ENCODE results near the gene ZC3H12D. TPM values are rescaled to one million over a fixed set of nuclear protein-coding genes. Genes with fewer than 3 reads are reported as not detected.

ZC3H12D gene
- total and polyA plus RNA-seq, 2 donors: 2.3 to 5.8 TPM

DNA sequence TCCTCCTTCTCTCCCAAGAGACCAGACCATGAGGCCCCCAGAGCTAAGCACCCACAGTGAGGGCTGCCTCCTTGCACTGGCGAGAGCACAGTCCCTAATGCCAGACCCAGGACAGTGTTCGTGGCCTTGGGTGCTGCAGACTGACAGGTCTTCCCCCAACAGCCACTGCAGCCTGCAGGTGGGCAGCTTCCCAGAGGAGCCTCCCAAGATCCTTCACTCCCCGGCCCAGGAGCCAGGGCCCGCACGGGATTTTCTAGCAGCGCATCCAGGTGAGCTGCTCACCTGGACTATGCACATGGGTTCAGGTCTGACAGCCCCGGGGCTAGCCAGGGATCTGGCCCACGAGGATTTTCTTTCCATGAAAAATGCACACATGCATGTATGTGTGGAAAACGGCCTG is 43.1 kb downstream of the ZC3H12D start:
- Histone ChIP-seq H3K27me3 (ENCODE audit: control insufficient read depth in 2 of 2, insufficient read depth in 1 of 2, low read length in 1 of 2) (no peaks in the 10 kb centered on the region), H3K27ac (ENCODE audit: low read depth in 1 of 2, low read length in 1 of 2) (no peak overlapping the region), H3K9me3 (ENCODE audit: control insufficient read depth in 2 of 2, insufficient read depth in 1 of 2, low read length in 1 of 2) (peaks cover 0 to 2% of the 10 kb centered on the region in 2 donors), H3K4me1 (ENCODE audit: control insufficient read depth in 2 of 2, insufficient read depth in 2 of 2, low read length in 2 of 2) (peaks cover 0 to 8% of the 10 kb centered on the region in 2 donors), H3K36me3 (ENCODE audit: control insufficient read depth in 2 of 2, insufficient read depth in 2 of 2, low read length in 1 of 2) (no peaks in the 10 kb centered on the region), H3K4me3 (ENCODE audit: low read length in 2 of 2) (no peak overlapping the region)
- DNase-seq (ENCODE audit: low read depth in 6 of 9, low spot score in 9 of 9): no peak
- 97% methylated on average over 9 of the region's 9 CpGs for WGBS

DNA sequence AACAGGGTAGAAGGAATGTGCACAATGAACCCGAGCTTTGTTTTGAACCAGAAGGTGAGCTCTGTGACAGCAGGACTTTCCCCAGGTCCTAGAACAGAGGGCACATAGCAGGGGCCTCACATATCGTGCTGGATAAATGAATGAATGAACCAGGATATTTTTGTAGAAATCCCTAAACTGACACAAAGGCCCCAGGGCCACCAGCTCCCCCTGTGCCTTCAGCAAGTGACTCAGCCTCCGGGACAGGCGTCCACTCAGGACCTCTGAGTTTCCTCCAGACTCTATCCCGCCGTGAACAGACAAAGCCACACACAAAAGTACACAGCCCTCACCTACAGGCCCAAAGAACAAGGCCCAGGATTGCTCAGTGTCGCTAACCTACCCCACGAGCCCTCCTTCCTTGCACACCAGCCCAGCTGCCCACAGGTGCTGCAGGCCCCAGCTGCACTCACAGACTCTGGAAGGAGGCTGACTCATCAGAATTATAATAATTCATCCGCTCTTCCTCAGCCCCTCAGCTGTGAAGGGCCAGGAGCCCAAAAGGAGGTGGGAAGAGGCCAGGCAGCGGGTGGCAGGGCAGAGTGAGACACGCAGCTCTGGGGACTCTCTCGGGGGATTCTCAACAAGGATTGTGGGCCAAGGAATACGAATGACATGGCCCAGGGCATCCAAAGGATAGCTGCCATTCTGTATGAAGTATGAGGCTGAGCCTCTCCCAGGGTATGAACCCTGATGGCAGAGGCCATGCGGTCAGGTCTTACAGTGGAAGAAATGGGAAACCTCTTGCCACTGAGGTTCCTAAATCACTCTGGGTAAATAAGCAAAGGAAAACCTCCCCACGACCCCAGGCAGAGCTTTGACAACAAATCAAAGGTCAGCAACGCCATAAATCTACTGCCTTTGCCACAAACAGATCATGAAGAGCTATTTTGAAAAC is 43.8 kb downstream of the ZC3H12D start:
- DNase-seq (ENCODE audit: low read depth in 6 of 9, low spot score in 9 of 9): peak in 1 of 9 donors; percentile 38
- no peak overlapping the region for H3K4me3 ChIP-seq (ENCODE audit: low read length in 2 of 2)
- whole genome bisulfite sequencing: 78% methylated on average over 16 of the region's 16 CpGs
- H3K9me3 ChIP-seq (ENCODE audit: control insufficient read depth in 2 of 2, insufficient read depth in 1 of 2, low read length in 1 of 2): peaks cover 0 to 2% of the 10 kb centered on the region in 2 donors
- no peak overlapping the region for H3K27ac ChIP-seq (ENCODE audit: low read depth in 1 of 2, low read length in 1 of 2)
- H3K4me1 ChIP-seq (ENCODE audit: control insufficient read depth in 2 of 2, insufficient read depth in 2 of 2, low read length in 2 of 2): peaks cover 0 to 8% of the 10 kb centered on the region in 2 donors
- no peaks in the 10 kb centered on the region for H3K36me3 ChIP-seq (ENCODE audit: control insufficient read depth in 2 of 2, insufficient read depth in 2 of 2, low read length in 1 of 2)
- no peaks in the 10 kb centered on the region for H3K27me3 ChIP-seq (ENCODE audit: control insufficient read depth in 2 of 2, insufficient read depth in 1 of 2, low read length in 1 of 2)

DNA sequence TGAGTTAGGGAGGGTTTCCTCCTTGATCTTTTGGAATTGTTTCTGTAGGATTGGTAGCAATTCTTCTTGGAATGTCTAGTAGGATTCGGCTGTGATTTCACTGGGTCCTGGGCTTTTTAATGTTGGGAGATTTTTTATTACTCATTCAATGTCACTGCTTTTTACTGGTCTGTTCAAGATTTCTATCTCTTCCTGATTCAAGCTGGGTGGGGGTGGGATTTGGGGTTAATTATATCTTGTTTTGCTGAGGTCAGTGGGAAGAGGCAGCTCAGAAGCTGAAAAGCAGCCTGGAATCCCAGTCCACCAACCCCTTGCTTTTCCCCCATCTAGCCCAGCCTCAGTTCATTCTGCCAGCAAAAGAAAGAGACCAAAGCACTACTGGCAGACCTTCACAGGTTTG is 45.2 kb downstream of the ZC3H12D start:
- Histone ChIP-seq H3K9me3 (ENCODE audit: control insufficient read depth in 2 of 2, insufficient read depth in 1 of 2, low read length in 1 of 2) (peaks cover 0 to 2% of the 10 kb centered on the region in 2 donors), H3K4me3 (ENCODE audit: low read length in 2 of 2) (no peak overlapping the region), H3K27ac (ENCODE audit: low read depth in 1 of 2, low read length in 1 of 2) (no peak overlapping the region), H3K36me3 (ENCODE audit: control insufficient read depth in 2 of 2, insufficient read depth in 2 of 2, low read length in 1 of 2) (no peaks in the 10 kb centered on the region), H3K27me3 (ENCODE audit: control insufficient read depth in 2 of 2, insufficient read depth in 1 of 2, low read length in 1 of 2) (no peaks in the 10 kb centered on the region), H3K4me1 (ENCODE audit: control insufficient read depth in 2 of 2, insufficient read depth in 2 of 2, low read length in 2 of 2) (peaks cover 0 to 8% of the 10 kb centered on the region in 2 donors)
- 97% methylated on average over 1 of the region's 1 CpG for WGBS
- no peak for DNase-seq (ENCODE audit: low read depth in 6 of 9, low spot score in 9 of 9)

DNA sequence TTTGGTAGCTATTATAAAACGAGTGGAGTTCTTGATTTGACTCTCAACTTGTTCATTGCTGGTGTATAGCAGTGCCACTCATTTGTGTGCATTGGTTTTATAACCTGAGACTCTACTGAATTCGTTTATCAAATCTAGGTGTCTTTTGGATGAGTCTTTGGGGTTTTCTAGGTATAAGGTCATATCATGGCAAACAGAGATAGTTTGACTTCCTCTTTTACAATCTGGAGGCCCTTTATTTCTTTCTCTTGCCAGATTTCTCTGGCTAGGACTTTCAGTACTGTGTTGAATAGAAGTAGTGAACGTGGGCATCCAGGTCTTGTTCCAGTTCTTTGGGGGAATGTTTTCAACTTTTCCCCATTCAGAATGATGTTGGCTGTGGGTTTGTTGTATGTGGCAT is 46.0 kb downstream of the ZC3H12D start:
- DNase-seq (ENCODE audit: low read depth in 6 of 9, low spot score in 9 of 9): no peak
- Histone ChIP-seq H3K27me3 (ENCODE audit: control insufficient read depth in 2 of 2, insufficient read depth in 1 of 2, low read length in 1 of 2) (no peaks in the 10 kb centered on the region), H3K9me3 (ENCODE audit: control insufficient read depth in 2 of 2, insufficient read depth in 1 of 2, low read length in 1 of 2) (peaks cover 0 to 2% of the 10 kb centered on the region in 2 donors), H3K27ac (ENCODE audit: low read depth in 1 of 2, low read length in 1 of 2) (no peak overlapping the region), H3K36me3 (ENCODE audit: control insufficient read depth in 2 of 2, insufficient read depth in 2 of 2, low read length in 1 of 2) (no peaks in the 10 kb centered on the region), H3K4me3 (ENCODE audit: low read length in 2 of 2) (no peak overlapping the region), H3K4me1 (ENCODE audit: control insufficient read depth in 2 of 2, insufficient read depth in 2 of 2, low read length in 2 of 2) (peaks cover 0 to 8% of the 10 kb centered on the region in 2 donors)
- WGBS: 63% methylated on average over 3 of the region's 3 CpGs

DNA sequence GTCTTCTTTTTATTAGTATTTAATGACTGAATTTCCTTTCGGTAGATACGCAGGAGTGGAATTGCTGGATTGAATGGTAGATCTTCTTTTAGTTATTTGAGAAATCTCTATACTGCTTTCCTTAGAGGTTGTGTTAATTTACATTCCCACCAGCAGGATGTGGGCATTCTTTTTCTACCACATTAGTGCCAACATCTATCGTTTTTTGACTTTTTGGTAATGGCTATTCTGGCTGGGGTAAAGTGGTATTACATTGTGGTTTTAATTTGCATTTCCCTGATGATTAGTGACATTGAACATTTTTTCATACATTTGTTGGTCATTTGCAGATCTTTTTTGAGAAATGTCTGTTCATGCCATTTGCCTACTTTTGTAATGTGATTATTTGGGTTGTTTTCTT is 47.6 kb downstream of the ZC3H12D start:
- 74% methylated on average over 3 of the region's 3 CpGs for WGBS
- no peaks in the 10 kb centered on the region for H3K36me3 ChIP-seq (ENCODE audit: control insufficient read depth in 2 of 2, insufficient read depth in 2 of 2, low read length in 1 of 2)
- no peak overlapping the region for H3K4me3 ChIP-seq (ENCODE audit: low read length in 2 of 2)
- no peak for DNase-seq (ENCODE audit: low read depth in 6 of 9, low spot score in 9 of 9)
- no peaks in the 10 kb centered on the region for H3K27me3 ChIP-seq (ENCODE audit: control insufficient read depth in 2 of 2, insufficient read depth in 1 of 2, low read length in 1 of 2)
- peaks cover 0 to 2% of the 10 kb centered on the region in 2 donors for H3K9me3 ChIP-seq (ENCODE audit: control insufficient read depth in 2 of 2, insufficient read depth in 1 of 2, low read length in 1 of 2)
- H3K4me1 ChIP-seq (ENCODE audit: control insufficient read depth in 2 of 2, insufficient read depth in 2 of 2, low read length in 2 of 2): peaks cover 0 to 11% of the 10 kb centered on the region in 2 donors
- no peak overlapping the region for H3K27ac ChIP-seq (ENCODE audit: low read depth in 1 of 2, low read length in 1 of 2)

DNA sequence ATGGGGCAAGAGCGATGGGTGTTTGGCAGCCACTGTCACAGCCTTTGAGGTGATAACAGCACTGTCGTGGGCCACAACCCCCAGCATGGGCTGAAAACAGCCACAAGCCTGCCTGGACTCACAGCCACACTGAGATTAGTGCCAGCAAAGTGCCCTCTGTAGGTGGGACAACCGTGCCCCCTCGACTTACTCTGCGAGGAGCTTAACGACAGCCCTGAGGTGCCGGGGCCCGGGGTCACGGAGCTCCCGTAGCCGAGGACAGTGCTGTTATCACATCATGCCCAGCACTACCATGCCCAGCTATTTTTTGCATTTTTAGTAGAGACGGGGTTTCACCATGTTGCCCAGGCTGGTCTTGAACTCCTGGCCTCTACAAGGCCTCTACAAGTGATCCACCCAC is 48.2 kb downstream of the ZC3H12D start:
- no peak for DNase-seq (ENCODE audit: low read depth in 6 of 9, low spot score in 9 of 9)
- peaks cover 0 to 2% of the 10 kb centered on the region in 2 donors for H3K9me3 ChIP-seq (ENCODE audit: control insufficient read depth in 2 of 2, insufficient read depth in 1 of 2, low read length in 1 of 2)
- no peak overlapping the region for H3K27ac ChIP-seq (ENCODE audit: low read depth in 1 of 2, low read length in 1 of 2)
- H3K4me1 ChIP-seq (ENCODE audit: control insufficient read depth in 2 of 2, insufficient read depth in 2 of 2, low read length in 2 of 2): peaks cover 0 to 16% of the 10 kb centered on the region in 2 donors
- 97% methylated on average over 12 of the region's 12 CpGs for whole genome bisulfite sequencing
- H3K36me3 ChIP-seq (ENCODE audit: control insufficient read depth in 2 of 2, insufficient read depth in 2 of 2, low read length in 1 of 2): no peaks in the 10 kb centered on the region
- no peaks in the 10 kb centered on the region for H3K27me3 ChIP-seq (ENCODE audit: control insufficient read depth in 2 of 2, insufficient read depth in 1 of 2, low read length in 1 of 2)
- H3K4me3 ChIP-seq (ENCODE audit: low read length in 2 of 2): no peak overlapping the region

DNA sequence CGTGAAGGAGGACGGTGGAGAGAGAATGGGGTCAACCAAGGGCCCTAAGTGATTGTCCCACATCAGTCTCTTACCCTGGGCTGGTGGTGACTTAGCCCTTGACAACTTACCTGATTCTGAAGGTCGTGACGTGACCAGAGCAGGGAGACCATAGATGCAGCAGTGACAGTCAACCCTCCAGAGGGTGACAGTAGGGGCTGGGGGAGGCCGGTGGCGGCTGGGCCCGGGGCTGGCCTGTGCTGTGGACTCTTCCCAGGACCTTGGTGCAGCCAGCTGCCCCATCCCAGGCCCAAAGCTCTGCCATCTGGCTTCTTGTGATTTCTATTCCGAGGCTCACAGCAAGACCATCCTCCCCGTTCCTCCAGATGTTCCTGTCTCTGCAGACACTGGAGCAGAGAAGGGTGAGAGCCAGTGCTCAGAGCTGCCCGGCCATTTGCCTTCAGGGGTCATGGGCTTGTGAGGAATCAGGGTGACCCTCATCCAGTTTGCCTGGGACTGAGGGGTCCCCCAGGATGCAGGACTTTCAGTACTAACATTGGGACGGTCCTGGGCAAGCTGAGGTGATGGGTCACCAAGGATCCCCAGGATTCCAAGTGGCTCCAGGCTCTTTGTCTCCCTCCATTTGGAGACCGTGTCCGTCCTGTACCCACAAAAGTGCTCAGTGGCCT is 48.8 kb downstream of the ZC3H12D start:
- H3K9me3 ChIP-seq (ENCODE audit: control insufficient read depth in 2 of 2, insufficient read depth in 1 of 2, low read length in 1 of 2): peaks cover 0 to under 1% of the 10 kb centered on the region in 2 donors
- no peak overlapping the region for H3K4me3 ChIP-seq (ENCODE audit: low read length in 2 of 2)
- H3K4me1 ChIP-seq (ENCODE audit: control insufficient read depth in 2 of 2, insufficient read depth in 2 of 2, low read length in 2 of 2): peaks cover 0 to 15% of the 10 kb centered on the region in 2 donors
- no peaks in the 10 kb centered on the region for H3K36me3 ChIP-seq (ENCODE audit: control insufficient read depth in 2 of 2, insufficient read depth in 2 of 2, low read length in 1 of 2)
- WGBS: 98% methylated on average over 13 of the region's 13 CpGs
- no peak for DNase-seq (ENCODE audit: low read depth in 6 of 9, low spot score in 9 of 9)
- no peaks in the 10 kb centered on the region for H3K27me3 ChIP-seq (ENCODE audit: control insufficient read depth in 2 of 2, insufficient read depth in 1 of 2, low read length in 1 of 2)
- H3K27ac ChIP-seq (ENCODE audit: low read depth in 1 of 2, low read length in 1 of 2): no peak overlapping the region

DNA sequence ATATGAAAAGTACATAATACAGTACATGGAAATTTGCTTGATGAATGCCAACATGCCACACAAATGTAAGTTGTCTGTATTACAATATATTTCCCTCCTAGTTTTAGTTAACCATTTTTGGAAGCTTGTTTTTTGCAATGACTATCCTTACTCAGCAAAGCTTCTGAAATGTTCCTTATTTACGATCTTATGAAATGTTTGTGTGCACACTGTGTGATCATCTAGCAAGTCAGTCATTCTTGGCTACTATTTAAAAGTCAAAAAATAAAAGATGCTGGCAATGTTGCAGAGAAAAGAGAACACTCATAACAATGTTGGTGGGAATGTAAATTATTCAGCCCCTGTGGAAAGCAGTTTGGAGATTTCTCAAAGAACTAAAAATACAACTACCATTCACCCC is 50.9 kb downstream of the ZC3H12D start:
- peaks cover 0 to 10% of the 10 kb centered on the region in 2 donors for H3K4me1 ChIP-seq (ENCODE audit: control insufficient read depth in 2 of 2, insufficient read depth in 2 of 2, low read length in 2 of 2)
- no peaks in the 10 kb centered on the region for H3K36me3 ChIP-seq (ENCODE audit: control insufficient read depth in 2 of 2, insufficient read depth in 2 of 2, low read length in 1 of 2)
- no peaks in the 10 kb centered on the region for H3K9me3 ChIP-seq (ENCODE audit: control insufficient read depth in 2 of 2, insufficient read depth in 1 of 2, low read length in 1 of 2)
- DNase-seq (ENCODE audit: low read depth in 6 of 9, low spot score in 9 of 9): no peak
- H3K27ac ChIP-seq (ENCODE audit: low read depth in 1 of 2, low read length in 1 of 2): no peak overlapping the region
- 90% methylated on average over 1 of the region's 1 CpG for WGBS
- no peak overlapping the region for H3K4me3 ChIP-seq (ENCODE audit: low read length in 2 of 2)
- H3K27me3 ChIP-seq (ENCODE audit: control insufficient read depth in 2 of 2, insufficient read depth in 1 of 2, low read length in 1 of 2): no peaks in the 10 kb centered on the region

DNA sequence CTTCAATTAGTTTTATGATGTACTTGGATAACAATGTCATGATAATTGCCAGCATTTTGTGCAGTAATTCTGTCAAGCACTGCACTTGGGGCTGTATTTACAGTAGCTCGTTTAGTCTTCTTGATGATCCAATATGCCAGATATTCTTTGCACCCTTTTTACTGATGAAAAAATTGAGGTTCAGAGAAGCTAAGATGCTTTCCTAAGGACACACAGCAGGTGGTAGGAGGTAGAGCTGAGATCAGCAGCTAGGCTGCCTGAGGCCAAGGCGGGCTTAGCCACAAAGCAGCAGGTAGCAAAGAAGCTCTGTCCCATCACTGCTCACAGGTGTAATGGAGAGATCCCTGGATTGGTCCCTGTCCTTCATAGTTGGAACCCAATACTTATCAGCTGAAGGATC is 51.4 kb downstream of the ZC3H12D start:
- Histone ChIP-seq H3K27me3 (ENCODE audit: control insufficient read depth in 2 of 2, insufficient read depth in 1 of 2, low read length in 1 of 2) (no peaks in the 10 kb centered on the region), H3K27ac (ENCODE audit: low read depth in 1 of 2, low read length in 1 of 2) (no peak overlapping the region), H3K9me3 (ENCODE audit: control insufficient read depth in 2 of 2, insufficient read depth in 1 of 2, low read length in 1 of 2) (no peaks in the 10 kb centered on the region), H3K36me3 (ENCODE audit: control insufficient read depth in 2 of 2, insufficient read depth in 2 of 2, low read length in 1 of 2) (no peaks in the 10 kb centered on the region), H3K4me1 (ENCODE audit: control insufficient read depth in 2 of 2, insufficient read depth in 2 of 2, low read length in 2 of 2) (peaks cover 0 to 10% of the 10 kb centered on the region in 2 donors), H3K4me3 (ENCODE audit: low read length in 2 of 2) (no peak overlapping the region)
- WGBS: 98% methylated on average over 2 of the region's 2 CpGs
- DNase-seq (ENCODE audit: low read depth in 6 of 9, low spot score in 9 of 9): no peak

Measured in thymus (tissue), 11 donors.